DOHH2 (cell line): ENCODE results near the gene VPS52.
A peak's percentile ranks its signal among the peaks of the same experiment; 100 is the strongest.

Experiments used
- H3F3A ChIP-seq: fragments of 200-600 bp; sonication (generic), shearing (Covaris generic); 2 replicates; pipeline ENCODE4 v1.6.0; 2016; ENCODE audit warnings: antibody characterized with exemption, mild to moderate bottlenecking; ENCODE audit not compliant: control insufficient read depth, insufficient read depth
- H3K27ac ChIP-seq: fragments of 200-600 bp; sonication (generic); 2 replicates; pipeline ENCODE4 v1.5.1; 2014; ENCODE audit warnings: low read depth, mild to moderate bottlenecking, low read length, moderate library complexity
- H3K27me3 ChIP-seq: fragments of 200-600 bp; sonication (generic); 2 replicates; pipeline ENCODE4 v1.6.1; 2014; ENCODE audit warnings: mild to moderate bottlenecking, low read length, mixed read lengths; ENCODE audit not compliant: control insufficient read depth
- H3K36me3 ChIP-seq: fragments of 200-600 bp; sonication (generic); 2 replicates; pipeline ENCODE4 v1.6.1; 2014; ENCODE audit warnings: mild to moderate bottlenecking, low read length, moderate library complexity, mixed read lengths; ENCODE audit not compliant: control insufficient read depth
- H3K4me1 ChIP-seq: fragments of 200-600 bp; sonication (generic); 2 replicates; pipeline ENCODE4 v1.6.1; 2014; ENCODE audit warnings: mild to moderate bottlenecking, low read length, mixed read lengths; ENCODE audit not compliant: control insufficient read depth
- H3K4me2 ChIP-seq: fragments of 200-600 bp; sonication (generic); 2 replicates; pipeline ENCODE4 v1.6.0; 2014; ENCODE audit warnings: mild to moderate bottlenecking, low read length, moderate library complexity
- H3K4me3 ChIP-seq: fragments of 200-600 bp; sonication (generic); 2 replicates; pipeline ENCODE4 v1.5.1; 2014; ENCODE audit warnings: mild to moderate bottlenecking, low read length, mixed read lengths
- H3K79me2 ChIP-seq: fragments of 200-600 bp; sonication (generic); 2 replicates; pipeline ENCODE4 v1.6.1; 2014; ENCODE audit warnings: mild to moderate bottlenecking, low read length, mixed read lengths; ENCODE audit not compliant: control insufficient read depth
- H3K9me2 ChIP-seq: fragments of 200-600 bp; sonication (generic); replicated peaks from 2 replicates; pipeline ENCODE4 v1.6.1; 2014; ENCODE audit warnings: mild to moderate bottlenecking, low read length, mixed read lengths; ENCODE audit not compliant: control insufficient read depth
- H3K9me3 ChIP-seq: fragments of 200-600 bp; sonication (generic); 2 replicates; pipeline ENCODE4 v1.6.1; 2014; ENCODE audit warnings: antibody characterized with exemption, low read length, mixed read lengths; ENCODE audit not compliant: control insufficient read depth, insufficient read depth
- H4K20me1 ChIP-seq: fragments of 200-600 bp; sonication (generic); 2 replicates; pipeline ENCODE4 v1.6.0; 2014; ENCODE audit warnings: low read depth, mild to moderate bottlenecking, antibody characterized with exemption, low read length, moderate library complexity; ENCODE audit not compliant: control insufficient read depth, insufficient read depth
- CTCF ChIP-seq: fragments of 200-600 bp; sonication (generic); IDR thresholded peaks from one replicate; pipeline ENCODE4 v1.5.1; 2014; ENCODE audit warnings: antibody characterized with exemption, mild to moderate bottlenecking, low read depth, low read length; ENCODE audit not compliant: poor library complexity, severe bottlenecking
- EZH2phosphoT487 ChIP-seq: fragments of 200-600 bp; sonication (generic); IDR thresholded peaks from 2 replicates; pipeline ENCODE4 v1.6.1; 2017; ENCODE audit warnings: borderline replicate concordance, mild to moderate bottlenecking, antibody characterized with exemption, low read length, moderate library complexity, mixed read lengths

The VPS52 gene

GRCh38 chr6:33297406-33297955, 25.8 kb upstream of the VPS52 start:
- H3K4me3 ChIP-seq: peak overlapping the region; percentile 95
- no peaks in the 10 kb centered on the region for H3K9me2 ChIP-seq
- peaks cover 35% of the 10 kb centered on the region for H3K79me2 ChIP-seq
- TF ChIP-seq CTCF (no peak), EZH2phosphoT487 (no peak)
- H3K4me1 ChIP-seq: peaks cover 20% of the 10 kb centered on the region
- peaks cover 17% of the 10 kb centered on the region for H3F3A ChIP-seq
- H3K27me3 ChIP-seq: no peaks in the 10 kb centered on the region
- peaks cover 55% of the 10 kb centered on the region for H3K36me3 ChIP-seq
- H3K27ac ChIP-seq: peak overlapping the region; percentile 23; the same call in 1 of the 2 replicates
- H4K20me1 ChIP-seq: no peaks in the 10 kb centered on the region
- H3K4me2 ChIP-seq: peak overlapping the region; percentile 98
- H3K9me3 ChIP-seq: no peaks in the 10 kb centered on the region

- peaks cover 60% of the 10 kb centered on the region for H3K36me3 ChIP-seq
Observed at GRCh38 chr6:33296797-33297405, 25.2 kb upstream of the VPS52 start.

GRCh38 chr6:33295621-33296369, 24.1 kb upstream of the VPS52 start:
- H3K4me3 ChIP-seq: no peak overlapping the region
- no peak for TF ChIP-seq CTCF
- no peak for TF ChIP-seq EZH2phosphoT487
- no peaks in the 10 kb centered on the region for H3K9me2 ChIP-seq
- H3K4me1 ChIP-seq: peaks cover 23% of the 10 kb centered on the region
- no peaks in the 10 kb centered on the region for H3K27me3 ChIP-seq
- H3K79me2 ChIP-seq: peaks cover 37% of the 10 kb centered on the region
- no peak overlapping the region for H3K4me2 ChIP-seq
- peaks cover 60% of the 10 kb centered on the region for H3K36me3 ChIP-seq
- no peaks in the 10 kb centered on the region for H3K9me3 ChIP-seq
- H3F3A ChIP-seq: peaks cover 21% of the 10 kb centered on the region
- H3K27ac ChIP-seq: no peak overlapping the region
- H4K20me1 ChIP-seq: no peaks in the 10 kb centered on the region

More at GRCh38 chr6:33296797-33297405, 25.2 kb upstream of the VPS52 start:
- peak overlapping the region; percentile 95 for H3K4me3 ChIP-seq
- H3K27ac ChIP-seq: 0 out of 2 replicates have a peak overlapping the region, but pooled peaks have one; percentile 23
- no peaks in the 10 kb centered on the region for H3K9me2 ChIP-seq
- H3K27me3 ChIP-seq: no peaks in the 10 kb centered on the region
- H4K20me1 ChIP-seq: no peaks in the 10 kb centered on the region
- H3K9me3 ChIP-seq: no peaks in the 10 kb centered on the region
- peaks cover 17% of the 10 kb centered on the region for H3F3A ChIP-seq
- peak overlapping the region; percentile 98 for H3K4me2 ChIP-seq
- peaks cover 20% of the 10 kb centered on the region for H3K4me1 ChIP-seq
- H3K79me2 ChIP-seq: peaks cover 35% of the 10 kb centered on the region
- TF ChIP-seq CTCF (no peak), EZH2phosphoT487 (no peak)
